UCSD-AML1 (cell line): Measurements from ENCODE around the gene ISG20L2.
A peak's percentile ranks its signal among the peaks of the same experiment; 100 is the strongest.

Experiments used
- DNase-seq: peaks from one replicate; lab custom pipeline; 2025; ENCODE audit not compliant: unreplicated experiment; lab: John Stamatoyannopoulos, UW

ISG20L2 gene

GRCh38 chr1:156742017-156742416, 13.5 kb upstream of the ISG20L2 start:
- no peak for DNase-seq

- DNase-seq, result no peak
Measured at GRCh38 chr1:156741481-156741983, 13.0 kb upstream of the ISG20L2 start.

- DNase-seq, result peak; percentile 97
Measured at GRCh38 chr1:156740741-156741480, 12.3 kb upstream of the ISG20L2 start, which contains the start of gene MRPL24. Gene MRPL24, minus strand, starts transcription at chr1:156741088. Its CDS starts 2,384 bp downstream, at chr1:156738704.

GRCh38 chr1:156740237-156740740, 11.7 kb upstream of the ISG20L2 start:
- no peak for DNase-seq

- DNase-seq, result no peak
Measured at GRCh38 chr1:156738916-156739315, 10.3 kb upstream of the ISG20L2 start.

- no peak for DNase-seq
Measured at GRCh38 chr1:156738407-156738806, 9.8 kb upstream of the ISG20L2 start.

GRCh38 chr1:156733989-156734584, 5.5 kb upstream of the ISG20L2 start:
- no peak for DNase-seq

- peak; percentile 88 for DNase-seq
Measured at GRCh38 chr1:156727926-156728598, 504 bp downstream of the ISG20L2 start, which contains the start of gene METTL25B. Gene METTL25B, plus strand, starts transcription at chr1:156728469. Its CDS starts 636 bp downstream, at chr1:156729105.

GRCh38 chr1:156727492-156727891, 1.1 kb downstream of the ISG20L2 start:
- no peak for DNase-seq

- peak; percentile 33 for DNase-seq
Measured at GRCh38 chr1:156726549-156727226, 1.9 kb downstream of the ISG20L2 start.

- DNase-seq, result peak; percentile 88
Measured at GRCh38 chr1:156725683-156726280, 2.8 kb downstream of the ISG20L2 start.

GRCh38 chr1:156721535-156721934, 7.0 kb downstream of the ISG20L2 start:
- DNase-seq, result no peak

GRCh38 chr1:156721131-156721530, 7.4 kb downstream of the ISG20L2 start:
- DNase-seq, result no peak

GRCh38 chr1:156717351-156717750, 11.2 kb downstream of the ISG20L2 start:
- DNase-seq, result no peak

- DNase-seq, result no peak
Measured at GRCh38 chr1:156714830-156715229, 13.7 kb downstream of the ISG20L2 start.

GRCh38 chr1:156712626-156713025, 15.9 kb downstream of the ISG20L2 start:
- DNase-seq, result no peak

- DNase-seq, result no peak
Measured at GRCh38 chr1:156711011-156711817, 17.4 kb downstream of the ISG20L2 start.

- no peak for DNase-seq
Measured at GRCh38 chr1:156709757-156710489, 18.6 kb downstream of the ISG20L2 start.

GRCh38 chr1:156709031-156709430, 19.5 kb downstream of the ISG20L2 start:
- DNase-seq, result no peak
